ENCODE results near the gene RASL10A. TPM values are rescaled to one million over a fixed set of nuclear protein-coding genes. Genes with fewer than 3 reads are reported as not detected.
A peak's percentile ranks its signal among the peaks of the same experiment; 100 is the strongest.

Gene RASL10A
- total and polyA plus RNA-seq, 9 of the 15 experiments (the other 6 are each of a cell fraction or from before 2014, with no cell fraction given): 0.17 to 1.2 (median 0.45) TPM; not detected in 3

GRCh38 chr22:29270475-29271271 lies 44.8 kb downstream of the RASL10A start (continued):
- TF ChIP-seq, protein P1, sequence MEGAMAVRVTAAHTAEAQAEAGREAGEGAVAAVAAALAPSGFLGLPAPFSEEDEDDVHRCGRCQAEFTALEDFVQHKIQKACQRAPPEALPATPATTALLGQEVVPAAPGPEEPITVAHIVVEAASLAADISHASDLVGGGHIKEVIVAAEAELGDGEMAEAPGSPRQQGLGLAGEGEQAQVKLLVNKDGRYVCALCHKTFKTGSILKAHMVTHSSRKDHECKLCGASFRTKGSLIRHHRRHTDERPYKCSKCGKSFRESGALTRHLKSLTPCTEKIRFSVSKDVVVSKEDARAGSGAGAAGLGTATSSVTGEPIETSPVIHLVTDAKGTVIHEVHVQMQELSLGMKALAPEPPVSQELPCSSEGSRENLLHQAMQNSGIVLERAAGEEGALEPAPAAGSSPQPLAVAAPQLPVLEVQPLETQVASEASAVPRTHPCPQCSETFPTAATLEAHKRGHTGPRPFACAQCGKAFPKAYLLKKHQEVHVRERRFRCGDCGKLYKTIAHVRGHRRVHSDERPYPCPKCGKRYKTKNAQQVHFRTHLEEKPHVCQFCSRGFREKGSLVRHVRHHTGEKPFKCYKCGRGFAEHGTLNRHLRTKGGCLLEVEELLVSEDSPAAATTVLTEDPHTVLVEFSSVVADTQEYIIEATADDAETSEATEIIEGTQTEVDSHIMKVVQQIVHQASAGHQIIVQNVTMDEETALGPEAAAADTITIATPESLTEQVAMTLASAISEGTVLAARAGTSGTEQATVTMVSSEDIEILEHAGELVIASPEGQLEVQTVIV (CRISPR knock-in tag; IDR thresholded peaks at IDR 0.05; ENCODE audit: borderline replicate concordance): no peak
- no peak for TF ChIP-seq U2AF2 (optimal IDR thresholded peaks at IDR 0.05; ENCODE audit: low read depth, low read length)
- TF ChIP-seq TAF15 (IDR thresholded peaks at IDR 0.05; ENCODE audit: low read depth, low read length): no peak
- no peak for TF ChIP-seq COPS2 (conservative IDR thresholded peaks at IDR 0.05)
- no peak for TF ChIP-seq SMARCB1 (IDR thresholded peaks at IDR 0.05; ENCODE audit: insufficient read length, low read depth)
- TF ChIP-seq, protein P2, sequence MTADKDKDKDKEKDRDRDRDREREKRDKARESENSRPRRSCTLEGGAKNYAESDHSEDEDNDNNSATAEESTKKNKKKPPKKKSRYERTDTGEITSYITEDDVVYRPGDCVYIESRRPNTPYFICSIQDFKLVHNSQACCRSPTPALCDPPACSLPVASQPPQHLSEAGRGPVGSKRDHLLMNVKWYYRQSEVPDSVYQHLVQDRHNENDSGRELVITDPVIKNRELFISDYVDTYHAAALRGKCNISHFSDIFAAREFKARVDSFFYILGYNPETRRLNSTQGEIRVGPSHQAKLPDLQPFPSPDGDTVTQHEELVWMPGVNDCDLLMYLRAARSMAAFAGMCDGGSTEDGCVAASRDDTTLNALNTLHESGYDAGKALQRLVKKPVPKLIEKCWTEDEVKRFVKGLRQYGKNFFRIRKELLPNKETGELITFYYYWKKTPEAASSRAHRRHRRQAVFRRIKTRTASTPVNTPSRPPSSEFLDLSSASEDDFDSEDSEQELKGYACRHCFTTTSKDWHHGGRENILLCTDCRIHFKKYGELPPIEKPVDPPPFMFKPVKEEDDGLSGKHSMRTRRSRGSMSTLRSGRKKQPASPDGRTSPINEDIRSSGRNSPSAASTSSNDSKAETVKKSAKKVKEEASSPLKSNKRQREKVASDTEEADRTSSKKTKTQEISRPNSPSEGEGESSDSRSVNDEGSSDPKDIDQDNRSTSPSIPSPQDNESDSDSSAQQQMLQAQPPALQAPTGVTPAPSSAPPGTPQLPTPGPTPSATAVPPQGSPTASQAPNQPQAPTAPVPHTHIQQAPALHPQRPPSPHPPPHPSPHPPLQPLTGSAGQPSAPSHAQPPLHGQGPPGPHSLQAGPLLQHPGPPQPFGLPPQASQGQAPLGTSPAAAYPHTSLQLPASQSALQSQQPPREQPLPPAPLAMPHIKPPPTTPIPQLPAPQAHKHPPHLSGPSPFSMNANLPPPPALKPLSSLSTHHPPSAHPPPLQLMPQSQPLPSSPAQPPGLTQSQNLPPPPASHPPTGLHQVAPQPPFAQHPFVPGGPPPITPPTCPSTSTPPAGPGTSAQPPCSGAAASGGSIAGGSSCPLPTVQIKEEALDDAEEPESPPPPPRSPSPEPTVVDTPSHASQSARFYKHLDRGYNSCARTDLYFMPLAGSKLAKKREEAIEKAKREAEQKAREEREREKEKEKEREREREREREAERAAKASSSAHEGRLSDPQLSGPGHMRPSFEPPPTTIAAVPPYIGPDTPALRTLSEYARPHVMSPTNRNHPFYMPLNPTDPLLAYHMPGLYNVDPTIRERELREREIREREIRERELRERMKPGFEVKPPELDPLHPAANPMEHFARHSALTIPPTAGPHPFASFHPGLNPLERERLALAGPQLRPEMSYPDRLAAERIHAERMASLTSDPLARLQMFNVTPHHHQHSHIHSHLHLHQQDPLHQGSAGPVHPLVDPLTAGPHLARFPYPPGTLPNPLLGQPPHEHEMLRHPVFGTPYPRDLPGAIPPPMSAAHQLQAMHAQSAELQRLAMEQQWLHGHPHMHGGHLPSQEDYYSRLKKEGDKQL (CRISPR knock-in tag; IDR thresholded peaks at IDR 0.05; ENCODE audit: borderline replicate concordance): no peak
- TF ChIP-seq DPF2 (IDR thresholded peaks at IDR 0.05): peak; percentile 62
- peak; percentile 93 for TF ChIP-seq MEIS2 (IDR thresholded peaks at IDR 0.05; ENCODE audit: partially characterized antibody)
- no peak for TF ChIP-seq ZNF668 (CRISPR knock-in tag; IDR thresholded peaks at IDR 0.05)
- TF ChIP-seq JUND (IDR thresholded peaks at IDR 0.05; ENCODE audit: borderline replicate concordance, low read depth, low read length): no peak
- no peak for TF ChIP-seq JUND (tag; IDR thresholded peaks at IDR 0.05; ENCODE audit: borderline replicate concordance, low read depth, low read length)
- TF ChIP-seq PML (IDR thresholded peaks at IDR 0.05; ENCODE audit: low read length): 0 out of 2 replicates have a peak, but pooled peaks have one; percentile 24
- TF ChIP-seq PRMT5 (CRISPR knock-in tag; IDR thresholded peaks at IDR 0.05): no peak
- TF ChIP-seq ZBTB11 (CRISPR knock-in tag; IDR thresholded peaks at IDR 0.05): no peak

All from K562 (cell line).